HepG2 (cell line): ENCODE results near the gene SPN. TPM values are rescaled to one million over a fixed set of nuclear protein-coding genes. Genes with fewer than 3 reads are reported as not detected.

Experiments used
- ATAC-seq: fragments of 200-7000 bp; cut with Tn5 transposase; 3 replicates; pipeline ENCODE4 v1.9.1; 2020; ENCODE audit warnings: mild to moderate bottlenecking, moderate library complexity
- BruUV-seq: library from RNA; stranded (reverse); fragments of 400-500 nt; replicated peaks from 2 replicates; lab custom pipeline; 2021; lab: Mats Ljungman, UMichigan
- CTCF ChIA-PET: fragments of 300-600 bp; formaldehyde crosslinking; extraction: SDS; loops from one replicate; lab custom pipeline; 2021; ENCODE audit warnings: low total read pairs, inconsistent platforms, low intra/inter-chr PET ratio; lab: Yijun Ruan, JAX
- POLR2A ChIA-PET: fragments of 350-600 bp; sonication (Branson Sonifier 250); formaldehyde crosslinking; loops from one replicate; lab custom pipeline; 2020; ENCODE audit warnings: antibody characterized with exemption, inconsistent platforms; lab: Yijun Ruan, JAX
- DNase-seq: peaks from one replicate; pipeline ENCODE4 v3.0.0-alpha.2; 2015; ENCODE audit warnings: low spot score
- FAIRE-seq: peaks from 3 replicates; lab custom pipeline; 2011; peaks lifted over from hg19 to GRCh38; lab: Jason Lieb, UNC
- H2AFZ ChIP-seq: one replicate; pipeline ENCODE4 v1.6.1; 2011; ENCODE audit warnings: low read length, inconsistent platforms
- H3K27ac ChIP-seq: fragments of 300-600 bp; 3 replicates; pipeline ENCODE4 v1.8.0; 2011; ENCODE audit warnings: mixed run types, mild to moderate bottlenecking, mixed read lengths, low read length, inconsistent platforms; ENCODE audit not compliant: insufficient read depth; ENCODE audit errors: extremely low read length
- H3K27me3 ChIP-seq, 2 experiments: fragments of 200-600 bp in 1 of 2; 2 replicates in 1 of 2; 3 replicates in 1 of 2; pipeline versions ENCODE4 v1.6.0 to v1.8.0; 2011; ENCODE audit warnings: low read length in 2 of 2, mild to moderate bottlenecking in 2 of 2, moderate library complexity in 2 of 2, inconsistent platforms in 1 of 2; ENCODE audit not compliant: insufficient read depth in 2 of 2, control insufficient read depth in 1 of 2
- H3K36me3 ChIP-seq, 2 experiments: fragments of 200-600 bp in 1 of 2; replicated peaks in 1 of 2; 2 replicates in 1 of 2; 3 replicates in 1 of 2; pipeline versions ENCODE4 v1.5.1 to v1.8.0; 2011; ENCODE audit warnings: low read length in 2 of 2, inconsistent platforms in 1 of 2; ENCODE audit not compliant: insufficient read depth in 2 of 2, control insufficient read depth in 1 of 2
- H3K4me1 ChIP-seq: 2 replicates; pipeline ENCODE4 v1.5.1; 2012; ENCODE audit warnings: low read length, inconsistent platforms; ENCODE audit not compliant: insufficient read depth
- H3K4me2 ChIP-seq: 2 replicates; pipeline ENCODE4 v1.6.0; 2011; ENCODE audit warnings: low read depth, low read length, inconsistent platforms
- H3K4me3 ChIP-seq, 3 experiments: fragments of 200-600 bp in 1 of 3; sonication (generic), shearing (Covaris generic) in 1 of 3; replicated peaks in 1 of 3; 2 replicates each; pipeline ENCODE4 v1.5.1; 2011 to 2016; ENCODE audit warnings: low read length in 3 of 3, inconsistent platforms in 2 of 3, low read depth in 2 of 3, mild to moderate bottlenecking in 2 of 3, control low read depth in 1 of 3, mixed read lengths in 1 of 3; ENCODE audit not compliant: insufficient read depth in 1 of 3
- H3K79me2 ChIP-seq: one replicate; pipeline ENCODE4 v1.6.1; 2011; ENCODE audit warnings: low read length, inconsistent platforms; ENCODE audit not compliant: insufficient read depth
- H3K9ac ChIP-seq: 2 replicates; pipeline ENCODE4 v1.6.0; 2011; ENCODE audit warnings: mild to moderate bottlenecking, low read depth, low read length, inconsistent platforms; ENCODE audit not compliant: insufficient read depth
- H3K9me3 ChIP-seq: 2 replicates; pipeline ENCODE4 v1.5.1; 2012; ENCODE audit warnings: mild to moderate bottlenecking, low read length
- H4K20me1 ChIP-seq: 2 replicates; pipeline ENCODE4 v1.6.0; 2011; ENCODE audit warnings: inconsistent platforms, mild to moderate bottlenecking, low read length, moderate library complexity; ENCODE audit not compliant: insufficient read depth
- AGO1 ChIP-seq: fragments of 200-400 bp; formaldehyde crosslinking; IDR thresholded peaks from 2 replicates; pipeline ENCODE4 v1.6.1; 2017; ENCODE audit warnings: mild to moderate bottlenecking, low read depth, low read length, moderate library complexity; ENCODE audit not compliant: poor library complexity, severe bottlenecking
- EHMT2 ChIP-seq: fragments of 200-600 bp; sonication (generic); IDR thresholded peaks from 2 replicates; pipeline ENCODE4 v1.7.0; 2017; ENCODE audit warnings: antibody characterized with exemption, low read depth, low read length, borderline replicate concordance
- GABPB1 ChIP-seq: IDR thresholded peaks from 2 replicates; pipeline ENCODE4 v1.6.1; 2016; ENCODE audit warnings: mild to moderate bottlenecking, missing genetic modification reagents, moderate library complexity, missing compliant biosample characterization
- HHEX ChIP-seq: IDR thresholded peaks from 2 replicates; pipeline ENCODE4 v1.6.1; 2016; ENCODE audit warnings: control low read depth
- IRF1 ChIP-seq: sonication (generic); formaldehyde crosslinking; IDR thresholded peaks from 2 replicates; pipeline ENCODE4 v1.4.0; 2020; ENCODE audit warnings: low read depth, mild to moderate bottlenecking, missing genetic modification reagents
- LCORL ChIP-seq, 2 experiments: fragments of 450-650 bp in 1 of 2; sonication (generic) in 1 of 2; formaldehyde crosslinking in 1 of 2; IDR thresholded peaks; 2 replicates each; pipeline versions ENCODE4 v1.5.0 to v1.6.1; 2017 to 2020; ENCODE audit warnings: antibody characterized with exemption in 1 of 2, missing genetic modification reagents in 1 of 2
- MAFF ChIP-seq: IDR thresholded peaks from 2 replicates; pipeline ENCODE4 v1.6.1; 2011; ENCODE audit warnings: low read depth, low read length, improper control_type of control experiment
- MAFK ChIP-seq, 2 experiments: IDR thresholded peaks in 1 of 2; conservative IDR thresholded peaks in 1 of 2; 2 replicates each; pipeline ENCODE4 v1.6.1; 2011; ENCODE audit warnings: improper control_type of control experiment in 2 of 2, low read length in 2 of 2
- PCBP2 ChIP-seq: fragments of 200-400 bp; formaldehyde crosslinking; optimal IDR thresholded peaks from 2 replicates; pipeline ENCODE3; 2018; ENCODE audit warnings: low read length, low read depth; ENCODE audit not compliant: poor library complexity, severe bottlenecking
- PITX1 ChIP-seq: sonication (generic); formaldehyde crosslinking; IDR thresholded peaks from 2 replicates; pipeline ENCODE4 v1.5.1; 2020; ENCODE audit warnings: mild to moderate bottlenecking, missing genetic modification reagents
- POLR2A ChIP-seq, 2 experiments: IDR thresholded peaks; 2 replicates each; pipeline ENCODE4 v1.6.1; 2011; ENCODE audit warnings: low read depth in 2 of 2, low read length in 2 of 2, mild to moderate bottlenecking in 1 of 2, moderate library complexity in 1 of 2; ENCODE audit not compliant: insufficient read depth in 1 of 2
- SMYD3 ChIP-seq: sonication (generic); formaldehyde crosslinking; IDR thresholded peaks from 2 replicates; pipeline ENCODE4 v1.8.1; 2023; ENCODE audit warnings: mild to moderate bottlenecking, missing genetic modification reagents
- SNAPC5 ChIP-seq: sonication (generic); formaldehyde crosslinking; IDR thresholded peaks from 2 replicates; pipeline ENCODE4 v1.8.1; 2023; ENCODE audit warnings: mild to moderate bottlenecking, missing genetic modification reagents, borderline replicate concordance
- ZBTB25 ChIP-seq: IDR thresholded peaks from 2 replicates; pipeline ENCODE4 v1.6.1; 2018; ENCODE audit warnings: missing genetic modification reagents
- ZBTB37 ChIP-seq: sonication (generic); formaldehyde crosslinking; IDR thresholded peaks from 2 replicates; pipeline ENCODE4 v1.4.0; 2020; ENCODE audit warnings: mild to moderate bottlenecking, missing genetic modification reagents
- ZC3H4 ChIP-seq: sonication (generic); formaldehyde crosslinking; IDR thresholded peaks from 2 replicates; pipeline ENCODE4 v1.4.0; 2020; ENCODE audit warnings: missing genetic modification reagents, borderline replicate concordance
- ZNF234 ChIP-seq: sonication (generic); formaldehyde crosslinking; conservative IDR thresholded peaks from 2 replicates; pipeline ENCODE4 v1.5.1; 2020; ENCODE audit warnings: mild to moderate bottlenecking, missing genetic modification reagents
- ZNF441 ChIP-seq: sonication (generic); formaldehyde crosslinking; IDR thresholded peaks from 2 replicates; pipeline ENCODE4 v1.7.0; 2021; ENCODE audit warnings: missing genetic modification reagents, borderline replicate concordance
- ZNF513 ChIP-seq: sonication (generic); formaldehyde crosslinking; conservative IDR thresholded peaks from 2 replicates; pipeline ENCODE4 v1.5.0; 2020; ENCODE audit warnings: missing genetic modification reagents
- ZNF562 ChIP-seq: sonication (generic); formaldehyde crosslinking; IDR thresholded peaks from 2 replicates; pipeline ENCODE4 v1.8.0; 2022; ENCODE audit warnings: missing genetic modification reagents, borderline replicate concordance
- ZNF790 ChIP-seq: sonication (generic); formaldehyde crosslinking; IDR thresholded peaks from 2 replicates; pipeline ENCODE4 v1.8.0; 2022; ENCODE audit warnings: missing genetic modification reagents, mild to moderate bottlenecking, borderline replicate concordance
- WGBS: methylation state at CpG from one replicate; pipeline ENCODE4 v1.1.6; 2017; ENCODE audit warnings: low lambda C conversion rate; 5-methylcytosine and 5-hydroxymethylcytosine counted together
- in situ Hi-C: cut with HindIII; loops from 2 replicates; pipeline ENCODE4 v1.10.0; 2017; ENCODE audit warnings: low pct_unique_long_range_greater_than_20kb; ENCODE audit not compliant: extremely low pct_ligation_motif_present
- intact Hi-C: fragments of 100-400 bp; cut with micrococcal nuclease; formaldehyde crosslinking; loops from one replicate; pipeline ENCODE4 v1.10.0; 2022; ENCODE audit not compliant: unreplicated experiment
- polyA plus RNA-seq, 8 experiments: library from polyadenylated mRNA; depleted of rRNA in 3 of 8; stranded (reverse) in 7 of 8; unstranded in 1 of 8; fragments of >200 nt; fragmentation: Illumina TruSeq in 4 of 8; extraction: Trizol in 4 of 8; gene quantifications; 2 replicates each; pipeline versions ENCODE4 v1.2.1 to v1.2.3, GENCODE V29; 2011 to 2016; ENCODE audit warnings: low read depth in 4 of 8, missing spikeins in 1 of 8, mixed read lengths in 1 of 8; ENCODE audit not compliant: insufficient read depth in 1 of 8
- total RNA-seq, 5 experiments: library from RNA; depleted of rRNA; stranded (reverse); fragments of >200 nt; fragmentation: Illumina TruSeq; extraction: Trizol; gene quantifications; 2 replicates each; pipeline ENCODE4 v1.2.3, GENCODE V29; 2016; ENCODE audit warnings: low read depth in 1 of 5

SPN gene
- total and polyA plus RNA-seq, 2 of the 13 experiments (the other 11 are each of a cell fraction or from before 2014, with no cell fraction given): 0.22 to 1.6 TPM

GRCh38 chr16:29688172-29688571, 25.1 kb downstream of the SPN start:
- no TSS peak for BruUV-seq
- Histone ChIP-seq H4K20me1 (peaks cover 38% of the 10 kb centered on the region), H3K9me3 (no peaks in the 10 kb centered on the region), H3K9ac (no peak overlapping the region), H3K79me2 (peaks cover 57% of the 10 kb centered on the region), H3K27ac (peak overlapping the region; percentile 50), H3K4me3 (no peak overlapping the region), H3K27me3 (no peaks in the 10 kb centered on the region), H2AFZ (no peak overlapping the region), H3K36me3 (peaks cover 4 to 20% of the 10 kb centered on the region in 2 experiments), H3K4me2 (no peak overlapping the region), H3K4me1 (peaks cover 55% of the 10 kb centered on the region)
- CTCF ChIA-PET: no interaction called here
- FAIRE-seq (no peak), ATAC-seq (no peak), DNase-seq (no peak)
- intact Hi-C loops: no loop called here
- WGBS: 94% methylated on average over 5 of the region's 5 CpGs
- POLR2A ChIA-PET: interaction anchor here (0.7 to 3.5 kb wide), 4 partner anchors 9 to 13 kb away, joined by 3 to 37 read pairs (median 6); partner anchors contain the start of gene QPRT
- in situ Hi-C loops: no loop called here
- TF ChIP-seq ZNF562 (CRISPR knock-in tag) (no peak), HHEX (CRISPR knock-in tag) (no peak), LCORL (IDR thresholded peaks at IDR 0.05) (no peak), LCORL (CRISPR knock-in tag; IDR thresholded peaks at IDR 0.05) (no peak), GABPB1 (no peak), ZC3H4 (no peak), ZNF441 (CRISPR knock-in tag) (no peak), SMYD3 (CRISPR knock-in tag) (no peak), ZNF513 (CRISPR knock-in tag) (no peak), ZNF234 (no peak), IRF1 (CRISPR knock-in tag) (no peak), PCBP2 (no peak), PITX1 (0 out of 2 replicates have a peak, but pooled peaks have one; percentile 6), ZNF790 (CRISPR knock-in tag) (no peak), EHMT2 (no peak), AGO1 (no peak), ZBTB37 (CRISPR knock-in tag) (no peak), ZBTB25 (no peak), MAFF (no peak), MAFK (conservative IDR thresholded peaks at IDR 0.05 in 1 of 2, IDR thresholded peaks at IDR 0.05 in 1 of 2; ENCODE audit: low read length in 2 of 2) (peak; percentile 35 to 39; a peak in 2 of 4 replicates), SNAPC5 (CRISPR knock-in tag) (no peak), POLR2A (IDR thresholded peaks at IDR 0.05; ENCODE audit: insufficient read depth in 1 of 2, low read depth in 2 of 2, low read length in 2 of 2) (0 out of 4 replicates have a peak, but pooled peaks of 1 of the 2 experiments have one; percentile 24)
